ENCODE data around the gene ERC1.
"Not testable (repeated sequence)": the region's sequence is repeated elsewhere in the genome, so short reads cannot be mapped to it uniquely, and the experiment has no call there.

ERC1 gene

GRCh38 chr12:1093166-1093751 lies 102.2 kb downstream of the ERC1 start:
- no peaks in the 10 kb centered on the region for H3K9me3 ChIP-seq (ENCODE audit: severe bottlenecking)
- H3K4me3 ChIP-seq (ENCODE audit: severe bottlenecking), result no peak overlapping the region
- no peak overlapping the region for H3K27ac ChIP-seq (ENCODE audit: poor library complexity, severe bottlenecking)
- no peaks in the 10 kb centered on the region for H3K36me3 ChIP-seq (ENCODE audit: low read depth)
- TF ChIP-seq CTCF (IDR thresholded peaks at IDR 0.05; ENCODE audit: poor library complexity, severe bottlenecking), result peak; percentile 99
- ATAC-seq (ENCODE audit: low read depth), result peak; percentile 83
- DNase-seq (ENCODE audit: low spot score), result no peak
- no peaks in the 10 kb centered on the region for H3K27me3 ChIP-seq (ENCODE audit: insufficient read depth, poor library complexity, severe bottlenecking)
- no peaks in the 10 kb centered on the region for H3K4me1 ChIP-seq (ENCODE audit: insufficient read depth, poor library complexity, severe bottlenecking)

GRCh38 chr12:1094714-1095113 lies 103.7 kb downstream of the ERC1 start:
- Histone ChIP-seq H3K4me3 (ENCODE audit: severe bottlenecking) (no peak overlapping the region), H3K9me3 (ENCODE audit: severe bottlenecking) (no peaks in the 10 kb centered on the region), H3K27me3 (ENCODE audit: insufficient read depth, poor library complexity, severe bottlenecking) (no peaks in the 10 kb centered on the region), H3K4me1 (ENCODE audit: insufficient read depth, poor library complexity, severe bottlenecking) (no peaks in the 10 kb centered on the region), H3K27ac (ENCODE audit: poor library complexity, severe bottlenecking) (no peak overlapping the region), H3K36me3 (ENCODE audit: low read depth) (no peaks in the 10 kb centered on the region)
- TF ChIP-seq CTCF (IDR thresholded peaks at IDR 0.05; ENCODE audit: poor library complexity, severe bottlenecking), result no peak
- ATAC-seq (ENCODE audit: low read depth), result no peak
- no peak for DNase-seq (ENCODE audit: low spot score)

- H3K27ac ChIP-seq (ENCODE audit: poor library complexity, severe bottlenecking), result no peak overlapping the region
- no peak for DNase-seq (ENCODE audit: low spot score)
Measured at GRCh38 chr12:1099158-1099557, 108.1 kb downstream of the ERC1 start.

GRCh38 chr12:1099618-1100017 lies 108.6 kb downstream of the ERC1 start:
- H3K4me3 ChIP-seq (ENCODE audit: severe bottlenecking); H3K36me3 ChIP-seq (ENCODE audit: low read depth); ATAC-seq (ENCODE audit: low read depth); H3K27ac ChIP-seq (ENCODE audit: poor library complexity, severe bottlenecking); H3K4me1 ChIP-seq (ENCODE audit: insufficient read depth, poor library complexity, severe bottlenecking); H3K9me3 ChIP-seq (ENCODE audit: severe bottlenecking); DNase-seq (ENCODE audit: low spot score); H3K27me3 ChIP-seq (ENCODE audit: insufficient read depth, poor library complexity, severe bottlenecking): not testable (repeated sequence)

More at GRCh38 chr12:1099158-1099557, 108.1 kb downstream of the ERC1 start:
- no peaks in the 10 kb centered on the region for H3K36me3 ChIP-seq (ENCODE audit: low read depth)
- TF ChIP-seq CTCF (IDR thresholded peaks at IDR 0.05; ENCODE audit: poor library complexity, severe bottlenecking), result no peak
- no peaks in the 10 kb centered on the region for H3K27me3 ChIP-seq (ENCODE audit: insufficient read depth, poor library complexity, severe bottlenecking)
- peaks cover 7% of the 10 kb centered on the region for H3K4me1 ChIP-seq (ENCODE audit: insufficient read depth, poor library complexity, severe bottlenecking)
- ATAC-seq (ENCODE audit: low read depth), result no peak
- H3K9me3 ChIP-seq (ENCODE audit: severe bottlenecking), result no peaks in the 10 kb centered on the region
- H3K4me3 ChIP-seq (ENCODE audit: severe bottlenecking), result no peak overlapping the region

GRCh38 chr12:1102115-1102514 lies 111.1 kb downstream of the ERC1 start:
- H3K27ac ChIP-seq (ENCODE audit: poor library complexity, severe bottlenecking), result no peak overlapping the region
- DNase-seq (ENCODE audit: low spot score), result no peak
- no peak overlapping the region for H3K4me3 ChIP-seq (ENCODE audit: severe bottlenecking)
- H3K27me3 ChIP-seq (ENCODE audit: insufficient read depth, poor library complexity, severe bottlenecking), result no peaks in the 10 kb centered on the region
- peaks cover 12% of the 10 kb centered on the region; the same call in 1 of the 2 replicates for H3K36me3 ChIP-seq (ENCODE audit: low read depth)
- ATAC-seq (ENCODE audit: low read depth), result no peak
- peaks cover 7% of the 10 kb centered on the region for H3K4me1 ChIP-seq (ENCODE audit: insufficient read depth, poor library complexity, severe bottlenecking)
- no peaks in the 10 kb centered on the region for H3K9me3 ChIP-seq (ENCODE audit: severe bottlenecking)
- no peak for TF ChIP-seq CTCF (IDR thresholded peaks at IDR 0.05; ENCODE audit: poor library complexity, severe bottlenecking)

Measured in RWPE2 (cell line).